IMR-90 (cell line): ENCODE data around the gene SCN1B. TPM values are rescaled to one million over a fixed set of nuclear protein-coding genes. Genes with fewer than 3 reads are reported as not detected.

Experiments used
- ATAC-seq: fragments of 200-7000 bp; cut with Tn5 transposase; 2 replicates; pipeline ENCODE4 v1.9.1; 2020; ENCODE audit warnings: low read depth, mild to moderate bottlenecking, moderate library complexity
- BruUV-seq: library from RNA; stranded (reverse); fragments of 400-500 nt; replicated peaks from 2 replicates; lab custom pipeline; 2021; lab: Mats Ljungman, UMichigan
- CTCF ChIA-PET: fragments of 300-600 bp; formaldehyde crosslinking; extraction: SDS; loops from one replicate; lab custom pipeline; 2021; ENCODE audit warnings: antibody characterized with exemption; lab: Yijun Ruan, JAX
- POLR2A ChIA-PET: fragments of 300-600 bp; sonication (Branson Sonifier 250); formaldehyde crosslinking; loops from one replicate; lab custom pipeline; 2022; ENCODE audit warnings: antibody characterized with exemption; ENCODE audit not compliant: unreplicated experiment; lab: Charles Lee
- DNase-seq: peaks from one replicate; pipeline ENCODE4 v3.0.0; 2013
- H2AFZ ChIP-seq: replicated peaks from 2 replicates; pipeline ENCODE3; 2013; ENCODE audit warnings: low read length, mild to moderate bottlenecking; ENCODE audit not compliant: poor library complexity
- H2AK5ac ChIP-seq: 2 replicates; pipeline ENCODE4 v1.6.1; 2013; ENCODE audit warnings: low read depth, low read length, inconsistent platforms
- H2AK9ac ChIP-seq: replicated peaks from 2 replicates; pipeline ENCODE3; 2013; ENCODE audit warnings: mild to moderate bottlenecking, low read depth, low read length, moderate library complexity; ENCODE audit not compliant: poor library complexity
- H2BK120ac ChIP-seq: 2 replicates; pipeline ENCODE4 v1.6.1; 2013; ENCODE audit warnings: low read depth, low read length, inconsistent platforms
- H2BK15ac ChIP-seq: 3 replicates; pipeline ENCODE4 v1.6.1; 2013; ENCODE audit warnings: low read depth, low read length, inconsistent platforms
- H2BK20ac ChIP-seq: 2 replicates; pipeline ENCODE4 v1.6.1; 2013; ENCODE audit warnings: low read depth, mild to moderate bottlenecking, inconsistent platforms, low read length, moderate library complexity
- H2BK5ac ChIP-seq: 2 replicates; pipeline ENCODE4 v1.6.1; 2013; ENCODE audit warnings: mild to moderate bottlenecking, low read depth, low read length, inconsistent platforms; ENCODE audit not compliant: poor library complexity, severe bottlenecking
- H3K14ac ChIP-seq: replicated peaks from 2 replicates; pipeline ENCODE4 v1.6.1; 2013; ENCODE audit warnings: low read depth, low read length, inconsistent platforms
- H3K18ac ChIP-seq: 2 replicates; pipeline ENCODE4 v1.6.1; 2013; ENCODE audit warnings: low read depth, low read length, control low read depth
- H3K23ac ChIP-seq: 2 replicates; pipeline ENCODE4 v1.6.1; 2013; ENCODE audit warnings: low read depth, low read length, inconsistent platforms
- H3K27ac ChIP-seq: 2 replicates; pipeline ENCODE4 v1.5.1; 2013; ENCODE audit warnings: mild to moderate bottlenecking, control low read depth, low read length; ENCODE audit not compliant: insufficient read depth
- H3K27me3 ChIP-seq: 2 replicates; pipeline ENCODE4 v1.6.1; 2013; ENCODE audit warnings: low read length; ENCODE audit not compliant: control insufficient read depth, insufficient read depth
- H3K36me3 ChIP-seq: 2 replicates; pipeline ENCODE4 v1.6.1; 2013; ENCODE audit warnings: low read length, mixed read lengths; ENCODE audit not compliant: control insufficient read depth, insufficient read depth
- H3K4ac ChIP-seq: 2 replicates; pipeline ENCODE4 v1.6.1; 2013; ENCODE audit warnings: low read depth, low read length, inconsistent platforms
- H3K4me1 ChIP-seq: 2 replicates; pipeline ENCODE4 v1.6.1; 2013; ENCODE audit warnings: low read length, mixed read lengths; ENCODE audit not compliant: control insufficient read depth, insufficient read depth
- H3K4me2 ChIP-seq: 2 replicates; pipeline ENCODE4 v1.6.1; 2013; ENCODE audit warnings: low read depth, mild to moderate bottlenecking, control low read depth, low read length, moderate library complexity
- H3K4me3 ChIP-seq: 2 replicates; pipeline ENCODE4 v1.5.1; 2013; ENCODE audit warnings: low read depth, mild to moderate bottlenecking, control low read depth, low read length, moderate library complexity; ENCODE audit not compliant: insufficient read depth
- H3K56ac ChIP-seq: 2 replicates; pipeline ENCODE4 v1.6.1; 2013; ENCODE audit warnings: low read length, inconsistent platforms; ENCODE audit not compliant: insufficient read depth; ENCODE audit errors: extremely low read depth
- H3K79me1 ChIP-seq, 2 experiments: 2 replicates each; pipeline ENCODE4 v1.6.1; 2013; ENCODE audit warnings: low read length in 2 of 2, inconsistent platforms in 1 of 2, low read depth in 1 of 2
- H3K9ac ChIP-seq: 2 replicates; pipeline ENCODE4 v1.6.1; 2013; ENCODE audit warnings: low read depth, low read length, control low read depth
- H3K9me1 ChIP-seq: 2 replicates; pipeline ENCODE4 v1.6.1; 2013; ENCODE audit warnings: low read length, inconsistent platforms; ENCODE audit not compliant: insufficient read depth
- H3K9me3 ChIP-seq: 2 replicates; pipeline ENCODE4 v1.6.1; 2013; ENCODE audit warnings: low read length; ENCODE audit not compliant: control insufficient read depth, insufficient read depth
- H4K20me1 ChIP-seq: 2 replicates; pipeline ENCODE4 v1.6.1; 2013; ENCODE audit warnings: low read length, inconsistent platforms; ENCODE audit not compliant: insufficient read depth
- H4K5ac ChIP-seq: 2 replicates; pipeline ENCODE4 v1.6.1; 2013; ENCODE audit warnings: mild to moderate bottlenecking, low read depth, low read length, control low read depth
- H4K8ac ChIP-seq, 2 experiments: 2 replicates each; pipeline ENCODE4 v1.6.1; 2013; ENCODE audit warnings: low read depth in 2 of 2, low read length in 2 of 2, control low read depth in 1 of 2, inconsistent platforms in 1 of 2
- H4K91ac ChIP-seq: 2 replicates; pipeline ENCODE4 v1.6.1; 2013; ENCODE audit warnings: low read depth, low read length, inconsistent platforms; ENCODE audit not compliant: insufficient read depth
- BHLHE40 ChIP-seq: fragments of 150-350 bp; IDR thresholded peaks from 2 replicates; pipeline ENCODE4 v1.6.1; 2016; ENCODE audit warnings: mild to moderate bottlenecking, low read depth, low read length
- MAFK ChIP-seq: IDR thresholded peaks from 2 replicates; pipeline ENCODE4 v1.6.1; 2012; ENCODE audit warnings: low read depth, low read length, improper control_type of control experiment
- MXI1 ChIP-seq: IDR thresholded peaks from 2 replicates; pipeline ENCODE4 v1.6.1; 2012; ENCODE audit warnings: low read depth, mild to moderate bottlenecking, low read length, moderate library complexity, borderline replicate concordance
- RAD21 ChIP-seq: IDR thresholded peaks from 2 replicates; pipeline ENCODE4 v1.6.1; 2012; ENCODE audit warnings: low read length, improper control_type of control experiment
- RFX5 ChIP-seq: IDR thresholded peaks from 2 replicates; pipeline ENCODE4 v1.8.0; 2012; ENCODE audit warnings: low read depth, mild to moderate bottlenecking, low read length, moderate library complexity
- SMC3 ChIP-seq: fragments of 150-350 bp; IDR thresholded peaks from 2 replicates; pipeline ENCODE4 v1.6.1; 2016; ENCODE audit warnings: low read depth, mild to moderate bottlenecking, antibody characterized with exemption, low read length, moderate library complexity
- WGBS, 2 experiments: methylation state at CpG; one replicate each; pipeline versions ENCODE4 v1.1.5 to v1.1.7; 2013; ENCODE audit warnings: missing lambda C conversion rate in 2 of 2; ENCODE audit not compliant: insufficient read length in 1 of 2; ENCODE audit errors: extremely low coverage in 2 of 2; 5-methylcytosine and 5-hydroxymethylcytosine counted together
- dilution Hi-C: fragments of 300-500 bp; cut with HindIII; formaldehyde crosslinking; loops from one replicate; pipeline ENCODE4 v1.14.3; 2018; ENCODE audit warnings: low sequenced_read_pairs; ENCODE audit not compliant: unreplicated experiment
- in situ Hi-C: fragments of 300-500 bp; cut with MboI; formaldehyde crosslinking; loops from 3 replicates; pipeline ENCODE4 v1.14.3; 2019; ENCODE audit warnings: low sequenced_read_pairs, inconsistent platforms, mixed read lengths
- intact Hi-C: fragments of 100-400 bp; cut with micrococcal nuclease; formaldehyde crosslinking; loops from 2 replicates; pipeline ENCODE4 v1.10.0; 2022
- polyA plus RNA-seq, 3 experiments: library from polyadenylated mRNA; depleted of rRNA; stranded (reverse); fragments of >200 nt; gene quantifications; 2 replicates each; pipeline ENCODE4 v1.2.3, GENCODE V29; 2012; ENCODE audit warnings: low replicate concordance in 1 of 3
- total RNA-seq: library from RNA; depleted of rRNA; stranded (reverse); fragments of >200 nt; gene quantifications from 2 replicates; pipeline ENCODE4 v1.2.3, GENCODE V29; 2012
- TF ChIP-seq, protein P1 (sequence below): fragments of 150-350 bp; IDR thresholded peaks from 2 replicates; pipeline ENCODE4 v1.6.1; 2017; ENCODE audit warnings: mild to moderate bottlenecking, antibody characterized with exemption, low read length, low read depth
- TF ChIP-seq, protein P2 (sequence below): conservative IDR thresholded peaks from 2 replicates; pipeline ENCODE4 v1.5.1; 2012; ENCODE audit warnings: mild to moderate bottlenecking, low read depth, low read length, improper control_type of control experiment
- TF ChIP-seq, protein P3 (sequence below): fragments of 150-350 bp; IDR thresholded peaks from 2 replicates; pipeline ENCODE4 v1.6.1; 2016; ENCODE audit warnings: low read depth, mild to moderate bottlenecking, low read length, moderate library complexity, borderline replicate concordance

SCN1B gene
- total and polyA plus RNA-seq, 2 of the 4 experiments (the other 2 are of a cell fraction), result 2.0 to 9.6 TPM

DNA sequence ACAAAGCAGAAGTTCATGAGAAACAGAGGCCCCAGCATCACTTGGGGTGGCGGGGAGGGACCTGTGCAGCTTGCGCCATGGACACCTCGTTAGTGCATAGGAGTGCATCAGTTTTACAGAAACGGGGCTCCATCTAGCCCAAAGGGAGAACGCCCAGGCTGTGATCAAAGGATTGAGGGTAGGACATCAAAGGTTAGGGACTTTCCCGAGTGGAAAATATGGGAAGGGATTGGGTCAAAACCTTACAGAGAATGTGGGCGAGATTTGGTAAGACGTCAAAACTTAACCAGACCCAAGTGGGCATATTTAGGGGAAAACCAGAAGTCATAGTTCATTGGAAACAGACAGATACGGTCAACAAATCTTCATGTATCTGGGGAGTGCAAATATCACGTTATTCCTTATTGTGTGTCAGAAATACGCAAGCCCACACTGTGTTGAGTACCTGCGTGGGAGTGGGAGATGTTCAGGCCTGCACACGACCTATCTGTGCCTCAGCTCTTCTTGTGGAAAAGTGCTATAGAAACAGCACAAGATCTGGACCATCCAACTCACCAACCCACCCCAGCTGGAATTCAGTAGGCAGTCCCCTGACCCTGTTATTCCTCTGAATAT, 39.6 kb upstream of the SCN1B start:
- H2AK5ac ChIP-seq, result no peak overlapping the region
- no TSS peak for BruUV-seq

More for the DNA sequence above, 39.6 kb upstream of the SCN1B start:
- Histone ChIP-seq H3K4me3 (no peak overlapping the region), H3K36me3 (no peaks in the 10 kb centered on the region), H2BK20ac (no peak overlapping the region), H3K79me1 (no peaks in the 10 kb centered on the region), H3K9me3 (peaks cover 2% of the 10 kb centered on the region; the same call in 1 of the 2 replicates), H3K9me1 (no peaks in the 10 kb centered on the region), H3K18ac (no peak overlapping the region), H3K56ac (no peak overlapping the region), H2BK15ac (no peak overlapping the region), H2BK5ac (no peak overlapping the region), H3K4me2 (no peak overlapping the region), H3K23ac (no peak overlapping the region), H2AK9ac (no peak overlapping the region), H3K27me3 (peaks cover 8% of the 10 kb centered on the region), H3K27ac (no peak overlapping the region), H2BK120ac (no peak overlapping the region), H2AFZ (no peak overlapping the region), H4K8ac (no peak overlapping the region), H3K9ac (no peak overlapping the region), H4K5ac (no peak overlapping the region), H4K91ac (no peak overlapping the region), H3K4ac (no peak overlapping the region), H3K4me1 (no peaks in the 10 kb centered on the region), H4K20me1 (no peaks in the 10 kb centered on the region), H3K14ac (no peak overlapping the region)
- no peak for DNase-seq
- intact Hi-C loops, result no loop called here
- ChIA-PET CTCF (no interaction called here), POLR2A (no interaction called here)
- in situ Hi-C loops, result no loop called here
- TF ChIP-seq BHLHE40 (no peak), MXI1 (no peak), RAD21 (no peak), RFX5 (no peak), SMC3 (no peak), MAFK (no peak)
- TF ChIP-seq, protein P1, sequence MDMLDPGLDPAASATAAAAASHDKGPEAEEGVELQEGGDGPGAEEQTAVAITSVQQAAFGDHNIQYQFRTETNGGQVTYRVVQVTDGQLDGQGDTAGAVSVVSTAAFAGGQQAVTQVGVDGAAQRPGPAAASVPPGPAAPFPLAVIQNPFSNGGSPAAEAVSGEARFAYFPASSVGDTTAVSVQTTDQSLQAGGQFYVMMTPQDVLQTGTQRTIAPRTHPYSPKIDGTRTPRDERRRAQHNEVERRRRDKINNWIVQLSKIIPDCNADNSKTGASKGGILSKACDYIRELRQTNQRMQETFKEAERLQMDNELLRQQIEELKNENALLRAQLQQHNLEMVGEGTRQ, result no peak
- TF ChIP-seq, protein P2, sequence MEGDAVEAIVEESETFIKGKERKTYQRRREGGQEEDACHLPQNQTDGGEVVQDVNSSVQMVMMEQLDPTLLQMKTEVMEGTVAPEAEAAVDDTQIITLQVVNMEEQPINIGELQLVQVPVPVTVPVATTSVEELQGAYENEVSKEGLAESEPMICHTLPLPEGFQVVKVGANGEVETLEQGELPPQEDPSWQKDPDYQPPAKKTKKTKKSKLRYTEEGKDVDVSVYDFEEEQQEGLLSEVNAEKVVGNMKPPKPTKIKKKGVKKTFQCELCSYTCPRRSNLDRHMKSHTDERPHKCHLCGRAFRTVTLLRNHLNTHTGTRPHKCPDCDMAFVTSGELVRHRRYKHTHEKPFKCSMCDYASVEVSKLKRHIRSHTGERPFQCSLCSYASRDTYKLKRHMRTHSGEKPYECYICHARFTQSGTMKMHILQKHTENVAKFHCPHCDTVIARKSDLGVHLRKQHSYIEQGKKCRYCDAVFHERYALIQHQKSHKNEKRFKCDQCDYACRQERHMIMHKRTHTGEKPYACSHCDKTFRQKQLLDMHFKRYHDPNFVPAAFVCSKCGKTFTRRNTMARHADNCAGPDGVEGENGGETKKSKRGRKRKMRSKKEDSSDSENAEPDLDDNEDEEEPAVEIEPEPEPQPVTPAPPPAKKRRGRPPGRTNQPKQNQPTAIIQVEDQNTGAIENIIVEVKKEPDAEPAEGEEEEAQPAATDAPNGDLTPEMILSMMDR, result no peak
- TF ChIP-seq, protein P3, sequence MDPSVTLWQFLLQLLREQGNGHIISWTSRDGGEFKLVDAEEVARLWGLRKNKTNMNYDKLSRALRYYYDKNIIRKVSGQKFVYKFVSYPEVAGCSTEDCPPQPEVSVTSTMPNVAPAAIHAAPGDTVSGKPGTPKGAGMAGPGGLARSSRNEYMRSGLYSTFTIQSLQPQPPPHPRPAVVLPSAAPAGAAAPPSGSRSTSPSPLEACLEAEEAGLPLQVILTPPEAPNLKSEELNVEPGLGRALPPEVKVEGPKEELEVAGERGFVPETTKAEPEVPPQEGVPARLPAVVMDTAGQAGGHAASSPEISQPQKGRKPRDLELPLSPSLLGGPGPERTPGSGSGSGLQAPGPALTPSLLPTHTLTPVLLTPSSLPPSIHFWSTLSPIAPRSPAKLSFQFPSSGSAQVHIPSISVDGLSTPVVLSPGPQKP, result no peak
- ATAC-seq, result no peak
- WGBS, 2 experiments, result 82% methylated on average over 8 of the region's 13 CpGs; no CpG with 5 or more reads in 1 of the 2 experiments
- dilution Hi-C loops, result no loop called here
